CD14-positive monocyte (primary cell): Measurements from ENCODE around the gene TMEM259. TPM values are rescaled to one million over a fixed set of nuclear protein-coding genes. Genes with fewer than 3 reads are reported as not detected.
A peak's percentile ranks its signal among the peaks of the same experiment; 100 is the strongest.

Experiments
- DNase-seq, 3 donors: peaks; one replicate each; pipeline ENCODE4 v3.0.0-alpha.2; 2011 to 2022
- H2AFZ ChIP-seq: 2 replicates; pipeline ENCODE4 v1.6.0; 2012; ENCODE audit warnings: mild to moderate bottlenecking, low read depth, low read length, inconsistent platforms; ENCODE audit not compliant: insufficient read depth, poor library complexity, severe bottlenecking
- H3K27ac ChIP-seq, 2 donors: 1 replicate in 1 of 2; 2 replicates in 1 of 2; pipeline ENCODE4 v1.5.1; 2012 to 2013; ENCODE audit warnings: low read length in 2 of 2, control low read depth in 1 of 2, inconsistent platforms in 1 of 2, low read depth in 1 of 2, mild to moderate bottlenecking in 1 of 2
- H3K27me3 ChIP-seq, 2 donors: one replicate each; pipeline versions ENCODE4 v1.6.0 to v1.6.1; 2011 to 2013; ENCODE audit warnings: low read length in 2 of 2; ENCODE audit not compliant: control insufficient read depth in 2 of 2, insufficient read depth in 2 of 2
- H3K36me3 ChIP-seq, 2 donors: replicated peaks in 1 of 2; 1 replicate in 1 of 2; 2 replicates in 1 of 2; pipeline versions ENCODE4 v1.5.1 to v1.6.1; 2012 to 2013; ENCODE audit warnings: low read length in 2 of 2, control low read depth in 1 of 2, inconsistent platforms in 1 of 2, mild to moderate bottlenecking in 1 of 2; ENCODE audit not compliant: insufficient read depth in 2 of 2, control insufficient read depth in 1 of 2
- H3K4me1 ChIP-seq, 2 donors: 1 replicate in 1 of 2; 2 replicates in 1 of 2; pipeline versions ENCODE4 v1.5.1 to v1.6.1; 2012 to 2013; ENCODE audit warnings: low read length in 2 of 2, control low read depth in 1 of 2, inconsistent platforms in 1 of 2, mild to moderate bottlenecking in 1 of 2, moderate library complexity in 1 of 2; ENCODE audit not compliant: insufficient read depth in 2 of 2, control insufficient read depth in 1 of 2
- H3K4me2 ChIP-seq: replicated peaks from 2 replicates; pipeline ENCODE3; 2012; ENCODE audit warnings: low read length, moderate library complexity, mild to moderate bottlenecking; ENCODE audit not compliant: poor library complexity, severe bottlenecking; ENCODE audit errors: extremely low read depth
- H3K4me3 ChIP-seq, 3 experiments: fragments of 200-600 bp in 1 of 3; sonication (generic) in 1 of 3; replicated peaks in 1 of 3; 1 replicate in 2 of 3; 2 replicates in 1 of 3; pipeline ENCODE4 v1.5.1; 2011 to 2013; ENCODE audit warnings: low read length in 3 of 3, mild to moderate bottlenecking in 3 of 3, control low read depth in 2 of 3, low read depth in 2 of 3, inconsistent platforms in 1 of 3, moderate library complexity in 1 of 3
- H3K79me2 ChIP-seq: 2 replicates; pipeline ENCODE4 v1.6.0; 2012; ENCODE audit warnings: mild to moderate bottlenecking, control low read depth, inconsistent platforms, low read length, moderate library complexity; ENCODE audit not compliant: insufficient read depth
- H3K9ac ChIP-seq: 2 replicates; pipeline ENCODE4 v1.6.0; 2017; ENCODE audit warnings: low read length, mild to moderate bottlenecking; ENCODE audit not compliant: insufficient read depth, poor library complexity, severe bottlenecking
- H3K9me3 ChIP-seq, 2 donors: replicated peaks in 1 of 2; 1 replicate in 1 of 2; 2 replicates in 1 of 2; pipeline versions ENCODE4 v1.5.1 to v1.6.1; 2012 to 2013; ENCODE audit warnings: low read length in 2 of 2, control low read depth in 1 of 2; ENCODE audit not compliant: control insufficient read depth in 1 of 2, insufficient read depth in 1 of 2
- H4K20me1 ChIP-seq: 2 replicates; pipeline ENCODE4 v1.6.0; 2012; ENCODE audit warnings: mild to moderate bottlenecking, low read length, control low read depth, moderate library complexity; ENCODE audit not compliant: insufficient read depth
- H3K27ac Mint-ChIP-seq, 7 donors: one replicate each; pipeline ENCODE4 v1.8.0; 2020; ENCODE audit warnings: mild to moderate bottlenecking in 7 of 7, mixed read lengths in 7 of 7, moderate library complexity in 6 of 7, inconsistent platforms in 2 of 7
- H3K27me3 Mint-ChIP-seq, 3 donors: one replicate each; pipeline ENCODE4 v1.8.0; 2021 to 2022; ENCODE audit warnings: low read depth in 3 of 3, mild to moderate bottlenecking in 3 of 3, mixed read lengths in 3 of 3, moderate library complexity in 3 of 3, inconsistent platforms in 1 of 3
- H3K36me3 Mint-ChIP-seq, 2 donors: one replicate each; pipeline ENCODE4 v1.8.0; 2020; ENCODE audit warnings: mixed read lengths in 2 of 2, inconsistent platforms in 1 of 2, mild to moderate bottlenecking in 1 of 2
- H3K4me1 Mint-ChIP-seq: one replicate; pipeline ENCODE4 v1.8.0; 2020; ENCODE audit warnings: mild to moderate bottlenecking, mixed read lengths
- H3K4me3 Mint-ChIP-seq, 2 donors: one replicate each; pipeline ENCODE4 v1.8.0; 2020; ENCODE audit warnings: mild to moderate bottlenecking in 2 of 2, mixed read lengths in 2 of 2, moderate library complexity in 1 of 2
- H3K9me3 Mint-ChIP-seq, 7 donors: one replicate each; pipeline ENCODE4 v1.8.0; 2020 to 2022; ENCODE audit warnings: mixed read lengths in 7 of 7, mild to moderate bottlenecking in 6 of 7, moderate library complexity in 6 of 7, inconsistent platforms in 2 of 7
- CTCF ChIP-seq: fragments of 200-600 bp; IDR thresholded peaks from one replicate; pipeline ENCODE4 v1.8.0; 2022; ENCODE audit warnings: antibody characterized with exemption, mild to moderate bottlenecking
- WGBS: methylation state at CpG from one replicate; pipeline ENCODE4 v1.1.5; 2013; ENCODE audit warnings: missing lambda C conversion rate; ENCODE audit not compliant: insufficient coverage; 5-methylcytosine and 5-hydroxymethylcytosine counted together
- intact Hi-C, 2 donors: fragments of 100-400 bp; cut with micrococcal nuclease; formaldehyde crosslinking; loops; one replicate each; pipeline versions ENCODE4 v1.15.0 to v1.15.1; 2023
- polyA plus RNA-seq, 3 donors: library from polyadenylated mRNA; depleted of rRNA in 1 of 3; unstranded in 2 of 3; stranded (reverse) in 1 of 3; fragments of 300-500 nt in 2 of 3; fragments of >200 nt in 1 of 3; fragmentation: Illumina TruSeq in 2 of 3; gene quantifications; 1 replicate in 2 of 3; 2 replicates in 1 of 3; pipeline ENCODE4 v1.2.3, GENCODE V29; 2012 to 2021

TMEM259 gene
- polyA plus RNA-seq, 3 donors: 37.4 to 417 (median 45.0) TPM

GRCh38 chr19:971795-972194 is 49.1 kb downstream of the TMEM259 start:
- no peaks in the 10 kb centered on the region for H3K27me3 Mint-ChIP-seq
- peaks cover 9 to 26% (median 13%) of the 10 kb centered on the region in 7 donors for H3K9me3 Mint-ChIP-seq
- Histone ChIP-seq H3K9me3 (peaks cover 7 to 17% of the 10 kb centered on the region in 2 donors), H3K27me3 (no peaks in the 10 kb centered on the region), H3K9ac (no peak overlapping the region), H3K36me3 (peaks cover 66 to 67% of the 10 kb centered on the region in 2 donors), H4K20me1 (peaks cover 71% of the 10 kb centered on the region), H3K4me2 (no peak overlapping the region), H3K79me2 (peaks cover 3% of the 10 kb centered on the region), H2AFZ (no peak overlapping the region), H3K4me1 (no peaks in the 10 kb centered on the region), H3K4me3 (no peak overlapping the region), H3K27ac (no peak overlapping the region)
- no peaks in the 10 kb centered on the region for H3K4me1 Mint-ChIP-seq
- intact Hi-C loops: no loop called here
- 93% methylated on average over 14 of the region's 24 CpGs for WGBS
- TF ChIP-seq CTCF: no peak
- DNase-seq: no peak
- no peak overlapping the region for H3K27ac Mint-ChIP-seq
- no peak overlapping the region for H3K4me3 Mint-ChIP-seq
- peaks cover 37 to 72% of the 10 kb centered on the region in 2 donors for H3K36me3 Mint-ChIP-seq

GRCh38 chr19:970695-971094 is 50.2 kb downstream of the TMEM259 start:
- H3K27ac ChIP-seq: no peak overlapping the region
- peaks cover 71% of the 10 kb centered on the region for H4K20me1 ChIP-seq
- 100% methylated on average over 11 of the region's 14 CpGs for whole genome bisulfite sequencing
- H3K4me1 ChIP-seq: no peaks in the 10 kb centered on the region
- peak; percentile 81 for TF ChIP-seq CTCF
- H3K9me3 Mint-ChIP-seq: peaks cover 13 to 26% (median 16%) of the 10 kb centered on the region in 7 donors
- intact Hi-C loops: no loop called here
- no peak overlapping the region for H3K27ac Mint-ChIP-seq
- H3K79me2 ChIP-seq: peaks cover 3% of the 10 kb centered on the region
- H3K4me3 Mint-ChIP-seq: no peak overlapping the region
- H3K4me1 Mint-ChIP-seq: no peaks in the 10 kb centered on the region
- no peak overlapping the region for H3K9ac ChIP-seq
- no peak overlapping the region for H3K4me3 ChIP-seq
- no peaks in the 10 kb centered on the region for H3K27me3 ChIP-seq
- DNase-seq: peak in 2 of 3 donors; percentile 6 to 32
- no peak overlapping the region for H3K4me2 ChIP-seq
- peaks cover 75 to 78% of the 10 kb centered on the region in 2 donors for H3K36me3 ChIP-seq
- H2AFZ ChIP-seq: no peak overlapping the region
- peaks cover 43 to 83% of the 10 kb centered on the region in 2 donors for H3K36me3 Mint-ChIP-seq
- H3K9me3 ChIP-seq: peaks cover 7 to 20% of the 10 kb centered on the region in 2 donors
- H3K27me3 Mint-ChIP-seq: no peaks in the 10 kb centered on the region
